HCT116 (cell line): ENCODE results near the gene GRIK1. TPM values are rescaled to one million over a fixed set of nuclear protein-coding genes. Genes with fewer than 3 reads are reported as not detected.

Experiments used
- ATAC-seq: fragments of 200-7000 bp; cut with Tn5 transposase; 2 replicates; pipeline ENCODE4 v1.9.1; 2020; ENCODE audit warnings: mild to moderate bottlenecking, moderate library complexity
- BruUV-seq: library from RNA; stranded (reverse); fragments of 400-500 nt; replicated peaks from 2 replicates; lab custom pipeline; 2021; lab: Mats Ljungman, UMichigan
- CTCF ChIA-PET: fragments of 300-600 bp; sonication (Branson Sonifier 250); formaldehyde crosslinking; loops from one replicate; lab custom pipeline; 2021; ENCODE audit warnings: antibody characterized with exemption; lab: Charles Lee
- POLR2A ChIA-PET: fragments of 300-600, 350-600 bp; sonication (Branson Sonifier 250); formaldehyde crosslinking; loops from one replicate; lab custom pipeline; 2021; ENCODE audit warnings: antibody characterized with exemption; lab: Charles Lee
- RAD21 ChIA-PET, 2 experiments: fragments of 300-600 bp; sonication (Branson Sonifier 250); formaldehyde crosslinking; loops; one replicate each; lab custom pipeline; 2023; ENCODE audit warnings: low total read pairs in 2 of 2; ENCODE audit not compliant: uncharacterized antibody in 2 of 2, unreplicated experiment in 2 of 2, low non-redundant PET in 1 of 2; lab: Charles Lee
- DNase-seq: peaks from one replicate; pipeline ENCODE4 v3.0.0-alpha.2; 2010; ENCODE audit warnings: low read depth, low spot score
- H2AFZ ChIP-seq: fragments of 200-600 bp; shearing (Covaris generic), sonication (generic); 2 replicates; pipeline ENCODE4 v1.6.1; 2017; ENCODE audit warnings: low read depth, mixed run types, mixed read lengths, antibody characterized with exemption, low read length; ENCODE audit not compliant: poor library complexity, severe bottlenecking
- H3K27ac ChIP-seq: 2 replicates; pipeline ENCODE4 v1.5.1; 2012; ENCODE audit warnings: low read depth, low read length
- H3K27me3 ChIP-seq: fragments of 200-600 bp; sonication (generic); 2 replicates; pipeline ENCODE4 v1.6.1; 2016; ENCODE audit warnings: mixed run types, low read length, mixed read lengths; ENCODE audit not compliant: insufficient read depth
- H3K36me3 ChIP-seq, 2 experiments: fragments of 200-500 bp in 1 of 2; fragments of 200-600 bp in 1 of 2; sonication (Bioruptor generic) in 1 of 2; sonication (generic) in 1 of 2; 2 replicates each; pipeline versions ENCODE4 v1.5.1 to v1.6.1; 2014 to 2016; ENCODE audit warnings: low read length in 2 of 2, inconsistent platforms in 1 of 2, mixed read lengths in 1 of 2, mixed run types in 1 of 2; ENCODE audit not compliant: insufficient read depth in 2 of 2, control insufficient read depth in 1 of 2
- H3K4me1 ChIP-seq, 2 experiments: fragments of 200-600 bp in 1 of 2; sonication (generic) in 1 of 2; 2 replicates each; pipeline versions ENCODE4 v1.5.1 to v1.6.1; 2012 to 2017; ENCODE audit warnings: low read length in 2 of 2, inconsistent platforms in 1 of 2, mild to moderate bottlenecking in 1 of 2, mixed read lengths in 1 of 2, mixed run types in 1 of 2, moderate library complexity in 1 of 2; ENCODE audit not compliant: insufficient read depth in 2 of 2, control insufficient read depth in 1 of 2
- H3K4me2 ChIP-seq: fragments of 200-600 bp; sonication (generic); 2 replicates; pipeline ENCODE4 v1.6.1; 2017; ENCODE audit warnings: mixed run types, low read length, mixed read lengths
- H3K4me3 ChIP-seq, 2 experiments: fragments of 200-600 bp in 1 of 2; sonication (generic) in 1 of 2; replicated peaks in 1 of 2; 2 replicates each; pipeline ENCODE4 v1.5.1; 2011 to 2016; ENCODE audit warnings: low read length in 2 of 2, control low read depth in 1 of 2, low read depth in 1 of 2, mild to moderate bottlenecking in 1 of 2, mixed read lengths in 1 of 2, mixed run types in 1 of 2
- H3K79me2 ChIP-seq: fragments of 200-600 bp; sonication (generic); 2 replicates; pipeline ENCODE4 v1.6.1; 2017; ENCODE audit warnings: mild to moderate bottlenecking, mixed run types, low read length, moderate library complexity, mixed read lengths; ENCODE audit not compliant: insufficient read depth
- H3K9ac ChIP-seq: fragments of 200-600 bp; sonication (generic); 2 replicates; pipeline ENCODE4 v1.6.1; 2016; ENCODE audit warnings: low read length, mixed read lengths
- H3K9me2 ChIP-seq: fragments of 200-600 bp; sonication (generic), shearing (Covaris generic); 2 replicates; pipeline ENCODE4 v1.6.1; 2017; ENCODE audit warnings: mixed run types, mild to moderate bottlenecking, moderate library complexity; ENCODE audit not compliant: insufficient read depth
- H3K9me3 ChIP-seq, 2 experiments: fragments of 200-500 bp in 1 of 2; fragments of 200-600 bp in 1 of 2; sonication (Bioruptor generic) in 1 of 2; sonication (generic) in 1 of 2; 2 replicates each; pipeline ENCODE4 v1.6.1; 2014 to 2017; ENCODE audit warnings: low read length in 2 of 2, mixed read lengths in 2 of 2, inconsistent platforms in 1 of 2, low read depth in 1 of 2, mild to moderate bottlenecking in 1 of 2, mixed run types in 1 of 2, moderate library complexity in 1 of 2; ENCODE audit not compliant: control insufficient read depth in 1 of 2, insufficient read depth in 1 of 2
- H4K20me1 ChIP-seq: fragments of 200-600 bp; sonication (generic), shearing (Covaris generic); 2 replicates; pipeline ENCODE4 v1.6.1; 2017; ENCODE audit warnings: mixed run types, mild to moderate bottlenecking, moderate library complexity; ENCODE audit not compliant: insufficient read depth
- CBX3 ChIP-seq: IDR thresholded peaks from 2 replicates; pipeline ENCODE4 v1.6.1; 2012; ENCODE audit warnings: low read depth
- EGR1 ChIP-seq: IDR thresholded peaks from 2 replicates; pipeline ENCODE4 v1.6.1; 2012; ENCODE audit warnings: low read depth
- ELF1 ChIP-seq: IDR thresholded peaks from 2 replicates; pipeline ENCODE4 v1.6.1; 2012; ENCODE audit warnings: low read depth, borderline replicate concordance
- EZH2 ChIP-seq: fragments of 200-600 bp; sonication (generic); IDR thresholded peaks from 2 replicates; pipeline ENCODE4 v1.6.1; 2017; ENCODE audit warnings: antibody characterized with exemption, mixed run types
- EZH2phosphoT487 ChIP-seq: fragments of 200-600 bp; IDR thresholded peaks from 2 replicates; pipeline ENCODE4 v1.6.1; 2018; ENCODE audit warnings: antibody characterized with exemption, borderline replicate concordance
- FOSL1 ChIP-seq: IDR thresholded peaks from 2 replicates; pipeline ENCODE4 v1.6.1; 2012; ENCODE audit warnings: low read depth
- JUND ChIP-seq: IDR thresholded peaks from 2 replicates; pipeline ENCODE4 v1.6.1; 2012
- SP1 ChIP-seq: IDR thresholded peaks from 2 replicates; pipeline ENCODE4 v1.6.1; 2012; ENCODE audit warnings: low read depth
- ZNF274 ChIP-seq: fragments of 200-500 bp; sonication (Bioruptor generic); IDR thresholded peaks from 2 replicates; pipeline ENCODE4 v1.6.1; 2014; ENCODE audit warnings: mild to moderate bottlenecking, low read depth, low read length, inconsistent platforms
- intact Hi-C: fragments of 100-400 bp; cut with micrococcal nuclease; formaldehyde crosslinking; loops from 2 replicates; pipeline ENCODE4 v1.10.0; 2022
- total RNA-seq: library from RNA; stranded (reverse); gene quantifications from one replicate; pipeline ENCODE4 v1.2.1, GENCODE V29; 2021; ENCODE audit not compliant: unreplicated experiment
- TF ChIP-seq, protein P1 (sequence below): IDR thresholded peaks from 2 replicates; pipeline ENCODE4 v1.6.1; 2012
- TF ChIP-seq, protein P2 (sequence below), 3 experiments: fragments of 200-600 bp in 1 of 3; sonication (generic) in 1 of 3; IDR thresholded peaks in 2 of 3; conservative IDR thresholded peaks in 1 of 3; 2 replicates each; pipeline ENCODE4 v1.5.1; 2012 to 2017; ENCODE audit warnings: low read depth in 2 of 3, low read length in 2 of 3, antibody characterized with exemption in 1 of 3, borderline replicate concordance in 1 of 3, control low read depth in 1 of 3, mild to moderate bottlenecking in 1 of 3, mixed read lengths in 1 of 3, mixed run types in 1 of 3, moderate library complexity in 1 of 3; ENCODE audit not compliant: insufficient read depth in 1 of 3
- TF ChIP-seq, protein P3 (sequence below): IDR thresholded peaks from 2 replicates; pipeline ENCODE4 v1.6.1; 2011; ENCODE audit warnings: mild to moderate bottlenecking, low read length, moderate library complexity; ENCODE audit not compliant: insufficient replicate concordance; ENCODE audit errors: extremely low read depth
- TF ChIP-seq, protein P4 (sequence below): IDR thresholded peaks from 2 replicates; pipeline ENCODE4 v1.6.1; 2012; ENCODE audit warnings: low read depth

Gene GRIK1
- total RNA-seq, 1 experiment from 2014 or later: not detected

DNA sequence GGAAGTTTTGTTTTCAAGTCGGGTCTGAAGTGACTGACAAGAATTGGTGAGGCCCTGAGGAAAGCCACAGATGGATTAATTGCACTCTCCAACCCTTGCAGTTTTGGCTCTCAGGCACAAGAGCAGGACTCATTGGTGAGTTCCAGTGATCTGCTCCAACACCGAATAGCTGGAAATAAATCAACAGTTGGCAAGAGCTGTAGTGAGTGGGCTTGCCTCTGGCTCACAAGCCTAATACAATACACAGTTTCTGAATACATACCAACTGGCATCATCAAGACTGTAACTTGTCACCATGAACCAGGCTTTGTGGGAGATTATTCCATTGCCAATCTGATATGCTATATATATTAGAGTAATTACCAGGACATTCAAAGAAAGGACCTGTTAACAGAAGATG is 131.6 kb downstream of the GRIK1 start:
- TF ChIP-seq ZNF274 (no peak), CBX3 (no peak), FOSL1 (no peak)
- TF ChIP-seq, protein P1, sequence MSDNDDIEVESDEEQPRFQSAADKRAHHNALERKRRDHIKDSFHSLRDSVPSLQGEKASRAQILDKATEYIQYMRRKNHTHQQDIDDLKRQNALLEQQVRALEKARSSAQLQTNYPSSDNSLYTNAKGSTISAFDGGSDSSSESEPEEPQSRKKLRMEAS: no peak
- Histone ChIP-seq H3K27ac (no peak overlapping the region), H3K27me3 (no peaks in the 10 kb centered on the region), H3K36me3 (no peaks in the 10 kb centered on the region), H4K20me1 (no peaks in the 10 kb centered on the region), H3K79me2 (no peaks in the 10 kb centered on the region), H3K4me1 (no peaks in the 10 kb centered on the region), H3K9ac (no peak overlapping the region), H3K4me2 (no peak overlapping the region), H3K4me3 (no peak overlapping the region), H2AFZ (no peak overlapping the region), H3K9me3 (peaks cover 6 to 19% of the 10 kb centered on the region in 2 experiments; a peak in 2 of 4 replicates), H3K9me2 (no peaks in the 10 kb centered on the region)
- CTCF ChIA-PET: no interaction called here
- intact Hi-C loops: no loop called here
- BruUV-seq: no TSS peak
- ATAC-seq (no peak), DNase-seq (no peak)
- RAD21 ChIA-PET: no interaction called here
- POLR2A ChIA-PET: no interaction called here

DNA sequence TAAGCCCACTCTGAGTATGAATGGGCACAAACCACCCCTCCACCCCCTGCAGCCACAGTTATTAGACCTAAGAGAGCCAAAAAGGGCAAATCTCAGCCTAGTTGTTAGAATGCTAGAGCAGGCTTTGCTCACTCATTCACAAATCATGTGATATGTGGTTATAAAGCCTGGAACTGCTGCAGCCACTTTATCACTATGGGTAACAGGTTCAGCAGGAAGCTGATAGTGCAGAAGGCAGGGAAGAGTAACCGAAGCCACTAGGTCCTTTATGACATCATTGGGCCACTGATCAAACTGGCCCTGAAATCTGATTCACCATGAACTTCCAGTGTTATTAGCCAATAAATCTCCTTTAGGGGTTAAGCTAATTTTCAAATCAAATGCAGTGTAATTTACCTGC is 134.7 kb downstream of the GRIK1 start:
- CTCF ChIA-PET: no interaction called here
- no peak for ATAC-seq
- Histone ChIP-seq H3K4me1 (no peaks in the 10 kb centered on the region), H3K27ac (no peak overlapping the region), H3K79me2 (no peaks in the 10 kb centered on the region), H3K27me3 (no peaks in the 10 kb centered on the region), H3K36me3 (no peaks in the 10 kb centered on the region), H3K4me3 (no peak overlapping the region), H3K9ac (no peak overlapping the region), H3K4me2 (no peak overlapping the region), H2AFZ (no peak overlapping the region), H4K20me1 (no peaks in the 10 kb centered on the region), H3K9me3 (peaks cover 3 to 13% of the 10 kb centered on the region in 2 experiments; a peak in 2 of 4 replicates), H3K9me2 (no peaks in the 10 kb centered on the region)
- RAD21 ChIA-PET: no interaction called here
- POLR2A ChIA-PET: no interaction called here
- no TSS peak for BruUV-seq
- intact Hi-C loops: no loop called here
- DNase-seq: no peak
- TF ChIP-seq, protein P2, sequence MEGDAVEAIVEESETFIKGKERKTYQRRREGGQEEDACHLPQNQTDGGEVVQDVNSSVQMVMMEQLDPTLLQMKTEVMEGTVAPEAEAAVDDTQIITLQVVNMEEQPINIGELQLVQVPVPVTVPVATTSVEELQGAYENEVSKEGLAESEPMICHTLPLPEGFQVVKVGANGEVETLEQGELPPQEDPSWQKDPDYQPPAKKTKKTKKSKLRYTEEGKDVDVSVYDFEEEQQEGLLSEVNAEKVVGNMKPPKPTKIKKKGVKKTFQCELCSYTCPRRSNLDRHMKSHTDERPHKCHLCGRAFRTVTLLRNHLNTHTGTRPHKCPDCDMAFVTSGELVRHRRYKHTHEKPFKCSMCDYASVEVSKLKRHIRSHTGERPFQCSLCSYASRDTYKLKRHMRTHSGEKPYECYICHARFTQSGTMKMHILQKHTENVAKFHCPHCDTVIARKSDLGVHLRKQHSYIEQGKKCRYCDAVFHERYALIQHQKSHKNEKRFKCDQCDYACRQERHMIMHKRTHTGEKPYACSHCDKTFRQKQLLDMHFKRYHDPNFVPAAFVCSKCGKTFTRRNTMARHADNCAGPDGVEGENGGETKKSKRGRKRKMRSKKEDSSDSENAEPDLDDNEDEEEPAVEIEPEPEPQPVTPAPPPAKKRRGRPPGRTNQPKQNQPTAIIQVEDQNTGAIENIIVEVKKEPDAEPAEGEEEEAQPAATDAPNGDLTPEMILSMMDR (IDR thresholded peaks at IDR 0.05 in 2 of 3, conservative IDR thresholded peaks at IDR 0.05 in 1 of 3; ENCODE audit: borderline replicate concordance in 1 of 3, insufficient read depth in 1 of 3, low read depth in 2 of 3, low read length in 2 of 3): no peak
- TF ChIP-seq, protein P3, sequence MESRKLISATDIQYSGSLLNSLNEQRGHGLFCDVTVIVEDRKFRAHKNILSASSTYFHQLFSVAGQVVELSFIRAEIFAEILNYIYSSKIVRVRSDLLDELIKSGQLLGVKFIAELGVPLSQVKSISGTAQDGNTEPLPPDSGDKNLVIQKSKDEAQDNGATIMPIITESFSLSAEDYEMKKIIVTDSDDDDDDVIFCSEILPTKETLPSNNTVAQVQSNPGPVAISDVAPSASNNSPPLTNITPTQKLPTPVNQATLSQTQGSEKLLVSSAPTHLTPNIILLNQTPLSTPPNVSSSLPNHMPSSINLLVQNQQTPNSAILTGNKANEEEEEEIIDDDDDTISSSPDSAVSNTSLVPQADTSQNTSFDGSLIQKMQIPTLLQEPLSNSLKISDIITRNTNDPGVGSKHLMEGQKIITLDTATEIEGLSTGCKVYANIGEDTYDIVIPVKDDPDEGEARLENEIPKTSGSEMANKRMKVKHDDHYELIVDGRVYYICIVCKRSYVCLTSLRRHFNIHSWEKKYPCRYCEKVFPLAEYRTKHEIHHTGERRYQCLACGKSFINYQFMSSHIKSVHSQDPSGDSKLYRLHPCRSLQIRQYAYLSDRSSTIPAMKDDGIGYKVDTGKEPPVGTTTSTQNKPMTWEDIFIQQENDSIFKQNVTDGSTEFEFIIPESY: no peak
- TF ChIP-seq ZNF274 (no peak), SP1 (no peak), EZH2phosphoT487 (no peak), ELF1 (no peak), CBX3 (no peak), JUND (no peak), EGR1 (no peak), EZH2 (no peak)
- TF ChIP-seq, protein P4, sequence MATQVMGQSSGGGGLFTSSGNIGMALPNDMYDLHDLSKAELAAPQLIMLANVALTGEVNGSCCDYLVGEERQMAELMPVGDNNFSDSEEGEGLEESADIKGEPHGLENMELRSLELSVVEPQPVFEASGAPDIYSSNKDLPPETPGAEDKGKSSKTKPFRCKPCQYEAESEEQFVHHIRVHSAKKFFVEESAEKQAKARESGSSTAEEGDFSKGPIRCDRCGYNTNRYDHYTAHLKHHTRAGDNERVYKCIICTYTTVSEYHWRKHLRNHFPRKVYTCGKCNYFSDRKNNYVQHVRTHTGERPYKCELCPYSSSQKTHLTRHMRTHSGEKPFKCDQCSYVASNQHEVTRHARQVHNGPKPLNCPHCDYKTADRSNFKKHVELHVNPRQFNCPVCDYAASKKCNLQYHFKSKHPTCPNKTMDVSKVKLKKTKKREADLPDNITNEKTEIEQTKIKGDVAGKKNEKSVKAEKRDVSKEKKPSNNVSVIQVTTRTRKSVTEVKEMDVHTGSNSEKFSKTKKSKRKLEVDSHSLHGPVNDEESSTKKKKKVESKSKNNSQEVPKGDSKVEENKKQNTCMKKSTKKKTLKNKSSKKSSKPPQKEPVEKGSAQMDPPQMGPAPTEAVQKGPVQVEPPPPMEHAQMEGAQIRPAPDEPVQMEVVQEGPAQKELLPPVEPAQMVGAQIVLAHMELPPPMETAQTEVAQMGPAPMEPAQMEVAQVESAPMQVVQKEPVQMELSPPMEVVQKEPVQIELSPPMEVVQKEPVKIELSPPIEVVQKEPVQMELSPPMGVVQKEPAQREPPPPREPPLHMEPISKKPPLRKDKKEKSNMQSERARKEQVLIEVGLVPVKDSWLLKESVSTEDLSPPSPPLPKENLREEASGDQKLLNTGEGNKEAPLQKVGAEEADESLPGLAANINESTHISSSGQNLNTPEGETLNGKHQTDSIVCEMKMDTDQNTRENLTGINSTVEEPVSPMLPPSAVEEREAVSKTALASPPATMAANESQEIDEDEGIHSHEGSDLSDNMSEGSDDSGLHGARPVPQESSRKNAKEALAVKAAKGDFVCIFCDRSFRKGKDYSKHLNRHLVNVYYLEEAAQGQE: no peak
